Measurements from ENCODE around the gene MAK.
"Not testable (repeated sequence)": the region's sequence is repeated elsewhere in the genome, so short reads cannot be mapped to it uniquely, and the experiment has no call there.

The MAK gene

GRCh38 chr6:10875026-10875425, 36.7 kb upstream of the MAK start:
- Histone ChIP-seq H3K9ac (ENCODE audit: low read depth, low read length) (no peak overlapping the region), H3K9me3 (ENCODE audit: control insufficient read depth, insufficient read depth, low read length) (no peaks in the 10 kb centered on the region), H3K36me3 (ENCODE audit: control insufficient read depth, insufficient read depth, low read length) (no peaks in the 10 kb centered on the region), H3K27me3 (ENCODE audit: control insufficient read depth, insufficient read depth, low read length) (peaks cover 10% of the 10 kb centered on the region), H3K4me1 (ENCODE audit: control insufficient read depth, insufficient read depth, low read length) (no peaks in the 10 kb centered on the region), H3K27ac (ENCODE audit: low read depth, low read length) (no peak overlapping the region), H3K4me3 (ENCODE audit: low read depth, low read length) (no peak overlapping the region)

- Histone ChIP-seq H3K9me3 (ENCODE audit: control insufficient read depth, insufficient read depth, low read length) (no peaks in the 10 kb centered on the region), H3K27ac (ENCODE audit: low read depth, low read length) (no peak overlapping the region), H3K4me1 (ENCODE audit: control insufficient read depth, insufficient read depth, low read length) (no peaks in the 10 kb centered on the region), H3K27me3 (ENCODE audit: control insufficient read depth, insufficient read depth, low read length) (peaks cover 1% of the 10 kb centered on the region), H3K9ac (ENCODE audit: low read depth, low read length) (no peak overlapping the region), H3K36me3 (ENCODE audit: control insufficient read depth, insufficient read depth, low read length) (no peaks in the 10 kb centered on the region), H3K4me3 (ENCODE audit: low read depth, low read length) (no peak overlapping the region)
Measured at GRCh38 chr6:10874207-10874606, 35.9 kb upstream of the MAK start.

GRCh38 chr6:10873374-10873773, 35.0 kb upstream of the MAK start:
- Histone ChIP-seq H3K36me3 (ENCODE audit: control insufficient read depth, insufficient read depth, low read length) (no peaks in the 10 kb centered on the region), H3K27me3 (ENCODE audit: control insufficient read depth, insufficient read depth, low read length) (no peaks in the 10 kb centered on the region), H3K9me3 (ENCODE audit: control insufficient read depth, insufficient read depth, low read length) (no peaks in the 10 kb centered on the region), H3K27ac (ENCODE audit: low read depth, low read length) (no peak overlapping the region), H3K4me1 (ENCODE audit: control insufficient read depth, insufficient read depth, low read length) (no peaks in the 10 kb centered on the region), H3K9ac (ENCODE audit: low read depth, low read length) (no peak overlapping the region), H3K4me3 (ENCODE audit: low read depth, low read length) (no peak overlapping the region)

- no peak overlapping the region for H3K27ac ChIP-seq (ENCODE audit: low read depth, low read length)
- H3K9ac ChIP-seq (ENCODE audit: low read depth, low read length) = no peak overlapping the region
- H3K4me3 ChIP-seq (ENCODE audit: low read depth, low read length) = no peak overlapping the region
- H3K36me3 ChIP-seq (ENCODE audit: control insufficient read depth, insufficient read depth, low read length) = no peaks in the 10 kb centered on the region
- no peaks in the 10 kb centered on the region for H3K27me3 ChIP-seq (ENCODE audit: control insufficient read depth, insufficient read depth, low read length)
- H3K4me1 ChIP-seq (ENCODE audit: control insufficient read depth, insufficient read depth, low read length) = no peaks in the 10 kb centered on the region
- no peaks in the 10 kb centered on the region for H3K9me3 ChIP-seq (ENCODE audit: control insufficient read depth, insufficient read depth, low read length)
Measured at GRCh38 chr6:10867952-10868351, 29.6 kb upstream of the MAK start.

- not testable (repeated sequence) for H3K4me1 ChIP-seq (ENCODE audit: control insufficient read depth, insufficient read depth, low read length); H3K4me3 ChIP-seq (ENCODE audit: low read depth, low read length); H3K27ac ChIP-seq (ENCODE audit: low read depth, low read length); H3K9me3 ChIP-seq (ENCODE audit: control insufficient read depth, insufficient read depth, low read length); H3K36me3 ChIP-seq (ENCODE audit: control insufficient read depth, insufficient read depth, low read length); H3K27me3 ChIP-seq (ENCODE audit: control insufficient read depth, insufficient read depth, low read length); H3K9ac ChIP-seq (ENCODE audit: low read depth, low read length)
Measured at GRCh38 chr6:10866709-10867108, 28.4 kb upstream of the MAK start.

GRCh38 chr6:10863031-10863430, 24.7 kb upstream of the MAK start:
- not testable (repeated sequence) for H3K27ac ChIP-seq (ENCODE audit: low read depth, low read length); H3K27me3 ChIP-seq (ENCODE audit: control insufficient read depth, insufficient read depth, low read length); H3K9ac ChIP-seq (ENCODE audit: low read depth, low read length); H3K4me3 ChIP-seq (ENCODE audit: low read depth, low read length); H3K4me1 ChIP-seq (ENCODE audit: control insufficient read depth, insufficient read depth, low read length); H3K36me3 ChIP-seq (ENCODE audit: control insufficient read depth, insufficient read depth, low read length); H3K9me3 ChIP-seq (ENCODE audit: control insufficient read depth, insufficient read depth, low read length)

- H3K9me3 ChIP-seq (ENCODE audit: control insufficient read depth, insufficient read depth, low read length) = no peaks in the 10 kb centered on the region; the same call in 1 of the 2 replicates
- no peak overlapping the region for H3K9ac ChIP-seq (ENCODE audit: low read depth, low read length)
- no peaks in the 10 kb centered on the region for H3K27me3 ChIP-seq (ENCODE audit: control insufficient read depth, insufficient read depth, low read length)
- no peak overlapping the region for H3K27ac ChIP-seq (ENCODE audit: low read depth, low read length)
- H3K36me3 ChIP-seq (ENCODE audit: control insufficient read depth, insufficient read depth, low read length) = no peaks in the 10 kb centered on the region
- no peak overlapping the region for H3K4me3 ChIP-seq (ENCODE audit: low read depth, low read length)
- no peaks in the 10 kb centered on the region for H3K4me1 ChIP-seq (ENCODE audit: control insufficient read depth, insufficient read depth, low read length)
Measured at GRCh38 chr6:10862361-10862760, 24.0 kb upstream of the MAK start.

GRCh38 chr6:10861086-10861485, 22.7 kb upstream of the MAK start:
- Histone ChIP-seq H3K36me3 (ENCODE audit: control insufficient read depth, insufficient read depth, low read length) (no peaks in the 10 kb centered on the region), H3K9me3 (ENCODE audit: control insufficient read depth, insufficient read depth, low read length) (no peaks in the 10 kb centered on the region; the same call in 1 of the 2 replicates), H3K4me3 (ENCODE audit: low read depth, low read length) (no peak overlapping the region), H3K27me3 (ENCODE audit: control insufficient read depth, insufficient read depth, low read length) (no peaks in the 10 kb centered on the region), H3K9ac (ENCODE audit: low read depth, low read length) (no peak overlapping the region), H3K4me1 (ENCODE audit: control insufficient read depth, insufficient read depth, low read length) (no peaks in the 10 kb centered on the region), H3K27ac (ENCODE audit: low read depth, low read length) (no peak overlapping the region)

GRCh38 chr6:10857259-10857658, 18.9 kb upstream of the MAK start:
- Histone ChIP-seq H3K27me3 (ENCODE audit: control insufficient read depth, insufficient read depth, low read length) (no peaks in the 10 kb centered on the region), H3K27ac (ENCODE audit: low read depth, low read length) (no peak overlapping the region), H3K9ac (ENCODE audit: low read depth, low read length) (no peak overlapping the region)

GRCh38 chr6:10854922-10855632, 16.7 kb upstream of the MAK start:
- Histone ChIP-seq H3K27ac (ENCODE audit: low read depth, low read length) (no peak overlapping the region), H3K4me1 (ENCODE audit: control insufficient read depth, insufficient read depth, low read length) (peaks cover 4% of the 10 kb centered on the region; the same call in 1 of the 2 replicates), H3K9me3 (ENCODE audit: control insufficient read depth, insufficient read depth, low read length) (0 out of 2 replicates have a peak, but pooled peaks cover 3% of the 10 kb centered on the region)

More at GRCh38 chr6:10857259-10857658, 18.9 kb upstream of the MAK start:
- Histone ChIP-seq H3K4me3 (ENCODE audit: low read depth, low read length) (no peak overlapping the region), H3K36me3 (ENCODE audit: control insufficient read depth, insufficient read depth, low read length) (no peaks in the 10 kb centered on the region), H3K4me1 (ENCODE audit: control insufficient read depth, insufficient read depth, low read length) (peaks cover 4% of the 10 kb centered on the region; the same call in 1 of the 2 replicates), H3K9me3 (ENCODE audit: control insufficient read depth, insufficient read depth, low read length) (peaks cover 3% of the 10 kb centered on the region; the same call in 1 of the 2 replicates)

GRCh38 chr6:10853849-10854300, 15.5 kb upstream of the MAK start:
- not testable (repeated sequence) for H3K27ac ChIP-seq (ENCODE audit: low read depth, low read length); H3K4me3 ChIP-seq (ENCODE audit: low read depth, low read length); H3K27me3 ChIP-seq (ENCODE audit: control insufficient read depth, insufficient read depth, low read length); H3K9ac ChIP-seq (ENCODE audit: low read depth, low read length); H3K4me1 ChIP-seq (ENCODE audit: control insufficient read depth, insufficient read depth, low read length); H3K36me3 ChIP-seq (ENCODE audit: control insufficient read depth, insufficient read depth, low read length); H3K9me3 ChIP-seq (ENCODE audit: control insufficient read depth, insufficient read depth, low read length)

More at GRCh38 chr6:10854922-10855632, 16.7 kb upstream of the MAK start:
- Histone ChIP-seq H3K9ac (ENCODE audit: low read depth, low read length) (no peak overlapping the region), H3K36me3 (ENCODE audit: control insufficient read depth, insufficient read depth, low read length) (no peaks in the 10 kb centered on the region), H3K4me3 (ENCODE audit: low read depth, low read length) (no peak overlapping the region), H3K27me3 (ENCODE audit: control insufficient read depth, insufficient read depth, low read length) (no peaks in the 10 kb centered on the region)
